ELF-1 (cell line): ENCODE measurements around the gene GRPR.
"Not testable (repeated sequence)": the region's sequence is repeated elsewhere in the genome, so short reads cannot be mapped to it uniquely, and the experiment has no call there.

Source experiments
- DNase-seq: peaks from one replicate; pipeline ENCODE4 v3.0.0-alpha.2; 2016; ENCODE audit warnings: low read depth, low spot score

GRPR gene

DNA sequence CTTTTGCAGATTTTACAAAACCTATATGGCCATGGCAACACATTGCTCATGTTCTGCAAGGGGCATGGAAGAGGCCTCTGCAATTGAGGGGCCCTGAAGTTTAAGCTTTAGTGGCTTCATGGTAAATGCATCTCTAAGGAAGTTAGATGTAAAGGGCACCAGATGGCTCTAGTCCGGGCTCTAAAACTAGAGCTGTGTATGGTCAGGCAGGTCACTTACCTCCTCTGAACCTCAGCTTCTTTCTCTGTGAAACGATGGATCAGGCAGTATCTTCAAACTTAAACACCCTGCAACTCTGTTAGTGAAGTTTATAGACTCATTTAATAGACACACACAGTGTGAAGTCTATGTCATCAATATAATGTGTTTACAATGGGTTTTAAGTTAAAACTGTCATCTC, 53.9 kb downstream of the GRPR start:
- DNase-seq = no peak

DNA sequence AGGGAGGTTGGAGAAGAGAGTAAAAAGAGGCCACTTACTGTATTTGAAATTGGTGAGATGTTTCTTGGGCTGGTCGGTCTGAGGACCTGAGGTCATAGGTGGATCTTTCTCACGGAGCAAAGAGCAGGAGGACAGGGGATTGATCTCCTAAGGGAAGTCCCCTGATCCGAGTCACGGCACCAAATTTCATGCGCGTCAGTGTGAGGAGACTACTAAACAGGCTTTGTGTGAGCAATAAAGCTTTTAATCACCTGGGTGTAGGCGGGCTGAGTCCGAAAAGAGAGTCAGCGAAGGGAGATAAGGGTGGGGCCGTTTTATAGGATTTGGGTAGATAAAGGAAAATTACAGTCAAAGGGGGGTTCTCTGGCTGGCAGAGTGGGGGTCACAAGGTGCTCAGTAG, 60.5 kb downstream of the GRPR start:
- DNase-seq = not testable (repeated sequence)

DNA sequence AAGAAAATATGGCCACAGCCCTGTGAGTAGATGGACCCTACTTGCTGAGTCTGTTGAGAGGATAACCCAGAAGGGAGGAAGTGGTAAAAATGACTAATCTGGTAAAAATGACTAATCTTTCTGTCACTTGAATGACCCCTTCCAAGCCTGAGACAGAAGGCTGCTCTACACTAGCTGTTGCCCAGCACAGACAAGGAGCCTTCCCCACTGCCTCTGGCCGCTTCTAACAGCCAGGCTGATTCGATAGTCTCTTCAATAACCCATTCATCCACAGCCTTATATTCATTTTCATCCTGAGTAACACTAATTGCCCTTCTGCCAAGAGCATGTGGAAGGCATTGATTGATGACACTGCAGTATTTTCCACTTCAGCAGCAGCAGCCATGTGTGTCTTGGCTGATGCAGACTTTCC, 62.4 kb downstream of the GRPR start:
- no peak for DNase-seq

DNA sequence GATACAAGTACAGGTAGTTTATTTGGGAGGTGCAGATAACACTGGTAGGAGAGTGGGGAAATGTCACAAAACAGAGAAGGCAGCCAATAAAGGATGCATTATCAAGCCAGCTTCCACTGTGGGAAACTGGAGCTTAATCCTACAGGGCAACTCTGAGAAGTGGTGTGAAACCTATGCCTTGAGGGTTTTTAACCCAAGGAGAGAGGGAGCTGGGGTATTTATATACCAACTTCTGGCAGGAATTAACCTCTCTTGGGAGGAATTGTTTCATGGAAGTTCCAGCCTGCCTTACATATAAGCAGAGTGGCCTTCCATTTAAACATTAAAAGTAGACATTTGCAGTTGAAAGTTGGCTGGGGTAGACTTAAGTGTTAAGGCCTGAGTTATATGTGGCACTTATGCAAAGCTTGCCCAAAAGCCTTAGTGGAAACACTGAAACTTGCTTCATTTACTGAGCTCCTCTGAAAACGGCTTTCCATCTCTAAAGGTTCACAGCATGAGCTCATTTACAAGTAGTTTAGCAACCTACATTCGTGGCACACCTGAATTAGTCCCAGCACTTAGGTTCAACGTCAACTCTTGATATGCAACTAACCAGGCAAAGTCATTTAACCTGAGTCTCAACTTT, 63.1 kb downstream of the GRPR start:
- DNase-seq = peak; percentile 60

DNA sequence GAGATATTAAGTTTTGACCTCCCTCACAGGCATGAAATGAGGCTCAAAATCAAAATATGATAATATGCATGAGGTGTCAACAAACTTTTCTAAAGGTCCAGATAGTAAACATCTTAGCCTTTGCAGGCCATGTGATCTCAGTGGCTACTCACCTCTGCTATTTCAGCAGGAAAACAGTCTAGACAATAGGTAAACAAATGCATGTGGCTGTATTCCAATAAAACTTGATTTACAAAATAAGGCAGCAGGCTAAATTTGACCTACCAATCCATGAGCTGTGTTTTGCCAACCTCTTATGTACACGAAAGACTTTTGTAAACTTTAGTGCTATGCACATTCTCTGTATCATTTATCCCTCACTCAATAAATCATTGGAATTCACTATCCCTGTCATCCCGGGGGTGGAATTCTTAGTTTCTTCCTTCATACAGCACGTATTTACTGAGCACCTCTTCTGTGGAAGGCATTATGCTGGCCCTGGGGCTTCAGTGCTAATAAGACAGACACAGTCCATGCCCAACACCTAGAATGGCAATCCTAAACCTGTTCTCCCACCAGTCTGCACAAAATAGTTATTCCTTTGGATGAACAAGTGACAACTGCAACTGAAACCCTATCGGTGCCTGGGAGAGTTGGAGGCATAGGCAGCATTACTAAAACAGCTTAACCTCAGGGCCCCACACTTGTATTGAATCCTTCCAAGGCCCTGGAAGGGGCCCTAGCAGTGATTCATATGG, 63.8 kb downstream of the GRPR start:
- no peak for DNase-seq

DNA sequence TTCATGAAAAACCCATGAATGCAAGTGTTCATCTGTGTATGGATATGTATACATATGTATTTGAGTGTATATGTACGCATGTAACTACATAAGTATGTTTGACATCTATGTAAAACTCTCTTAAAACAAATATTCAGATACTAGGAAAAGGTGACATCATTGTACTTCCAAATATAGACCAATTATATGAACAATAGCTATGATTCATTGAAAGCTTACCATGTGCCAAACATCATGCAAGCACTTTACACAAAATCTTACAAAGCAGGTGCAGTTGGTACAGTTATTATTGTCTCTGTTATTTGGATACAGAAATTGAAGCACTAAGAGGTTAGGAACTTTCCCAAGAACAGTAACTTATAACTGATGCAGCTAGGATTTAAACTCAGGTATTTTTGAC, 65.3 kb downstream of the GRPR start:
- DNase-seq = no peak

DNA sequence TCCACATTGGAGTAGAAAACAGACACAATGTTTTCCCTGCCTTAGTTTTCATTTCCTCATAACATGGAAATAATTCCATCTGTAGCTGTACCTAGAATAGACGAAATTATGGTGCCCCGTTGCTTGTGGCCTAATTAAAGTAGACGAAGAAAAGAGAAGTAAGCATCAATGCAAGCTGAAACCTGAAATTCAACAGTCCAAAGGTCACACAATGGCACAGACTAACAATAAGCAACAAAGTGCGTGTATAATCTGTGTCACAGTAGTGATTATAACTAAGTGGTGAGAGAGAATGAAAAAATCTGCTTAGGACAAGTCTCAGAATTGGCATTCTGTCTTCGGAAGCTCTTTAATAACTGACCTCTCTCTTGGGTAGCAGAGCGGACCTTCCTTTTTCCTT, 68.2 kb downstream of the GRPR start:
- DNase-seq = no peak

DNA sequence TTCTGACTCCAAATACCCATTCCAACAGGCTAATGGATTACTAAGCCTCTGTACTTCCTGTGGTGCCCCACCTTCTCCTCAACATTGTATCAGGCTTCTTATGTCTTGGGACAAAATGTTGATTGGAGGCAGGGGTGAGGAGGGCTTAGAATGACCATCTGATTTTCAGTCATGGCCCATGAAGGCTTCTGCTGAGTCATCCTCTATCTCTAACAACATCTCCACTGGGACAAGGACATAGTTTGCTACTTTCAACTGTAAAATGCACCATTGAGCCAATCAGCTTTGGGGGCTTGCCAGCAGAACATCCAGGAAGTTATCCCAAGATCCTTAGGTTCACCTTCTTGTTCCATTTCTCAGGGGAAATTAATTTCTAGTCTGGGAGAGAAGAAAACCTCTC, 73.5 kb downstream of the GRPR start:
- no peak for DNase-seq

DNA sequence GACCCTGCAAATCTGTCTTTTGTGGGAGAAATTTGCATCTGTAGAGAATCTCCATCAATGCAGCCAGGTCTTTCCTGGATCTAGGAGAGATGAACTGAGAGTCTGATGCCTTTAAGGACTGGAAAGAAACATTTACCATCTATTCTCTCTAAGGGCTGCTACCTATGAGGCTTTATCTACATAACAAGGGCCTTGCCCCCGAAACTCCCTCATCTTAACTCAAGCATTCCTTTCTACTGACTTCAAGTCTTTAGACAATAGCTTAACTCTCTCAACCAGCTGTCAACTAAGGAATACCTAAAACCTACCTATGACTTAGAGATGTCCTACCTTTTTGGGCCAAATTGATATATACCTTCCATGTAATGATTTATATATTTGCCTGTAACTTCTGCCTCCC, 76.0 kb downstream of the GRPR start:
- no peak for DNase-seq

DNA sequence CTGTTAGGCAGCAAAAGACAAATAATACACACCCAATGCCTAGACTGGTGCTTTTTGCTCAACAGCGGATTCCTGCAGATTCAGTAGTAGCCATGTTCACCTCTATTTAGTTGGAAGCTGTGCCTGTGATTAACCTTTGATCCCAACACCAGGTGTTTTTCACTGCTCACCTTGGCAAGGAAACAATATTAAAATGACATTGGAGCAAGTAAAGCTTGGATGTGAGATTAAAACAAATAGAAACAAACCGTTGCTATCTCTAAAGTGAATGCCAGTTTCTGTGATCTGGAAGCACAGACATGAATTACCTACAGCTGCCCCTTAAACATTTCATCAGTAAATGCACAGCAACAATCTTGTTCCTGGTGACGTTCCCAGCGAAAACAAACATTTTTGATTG, 79.6 kb downstream of the GRPR start:
- no peak for DNase-seq
